ENCODE results near the gene SORL1. TPM values are rescaled to one million over a fixed set of nuclear protein-coding genes. Genes with fewer than 3 reads are reported as not detected.
A peak's percentile ranks its signal among the peaks of the same experiment; 100 is the strongest.

SORL1 gene
- polyA plus RNA-seq, 3 donors: 52.5 to 61.9 (median 59.4) TPM

GRCh38 chr11:121422675-121423074 lies 29.4 kb upstream of the SORL1 start:
- Mint-ChIP-seq H3K36me3 (peaks cover 0 to 9% of the 10 kb centered on the region in 2 donors), H3K27me3 (ENCODE audit: low read depth in 3 of 3) (peaks cover 4 to 14% (median 7%) of the 10 kb centered on the region in 3 donors), H3K4me1 (peaks cover 70% of the 10 kb centered on the region), H3K4me3 (no peak overlapping the region), H3K9me3 (peaks cover 0 to 7% (median 4%) of the 10 kb centered on the region in 7 donors), H3K27ac (peak overlapping the region in 6 of 7 donors; percentile 31 to 89 (median 76))
- Histone ChIP-seq H4K20me1 (ENCODE audit: insufficient read depth, low read length) (no peaks in the 10 kb centered on the region), H2AFZ (ENCODE audit: insufficient read depth, low read depth, low read length, poor library complexity, severe bottlenecking) (no peak overlapping the region), H3K79me2 (ENCODE audit: insufficient read depth, low read length) (no peaks in the 10 kb centered on the region), H3K4me3 (replicated peaks in 1 of 3; ENCODE audit: low read depth in 2 of 3, low read length in 3 of 3) (no peak overlapping the region), H3K9me3 (replicated peaks in 1 of 2; ENCODE audit: control insufficient read depth in 1 of 2, insufficient read depth in 1 of 2, low read length in 2 of 2) (peaks cover 0 to 4% of the 10 kb centered on the region in 2 donors), H3K4me1 (ENCODE audit: control insufficient read depth in 1 of 2, insufficient read depth in 2 of 2, low read length in 2 of 2) (peaks cover 47 to 55% of the 10 kb centered on the region in 2 donors), H3K27me3 (ENCODE audit: control insufficient read depth in 2 of 2, insufficient read depth in 2 of 2, low read length in 2 of 2) (no peaks in the 10 kb centered on the region), H3K27ac (ENCODE audit: low read depth in 1 of 2, low read length in 2 of 2) (no peak overlapping the region), H3K4me2 (replicated peaks; ENCODE audit: extremely low read depth, low read length, poor library complexity, severe bottlenecking) (no peak overlapping the region), H3K36me3 (replicated peaks in 1 of 2; ENCODE audit: control insufficient read depth in 1 of 2, insufficient read depth in 2 of 2, low read length in 2 of 2) (no peaks in the 10 kb centered on the region), H3K9ac (ENCODE audit: insufficient read depth, low read length, poor library complexity, severe bottlenecking) (no peak overlapping the region)
- 0% methylated on average over 3 of the region's 4 CpGs for WGBS (ENCODE audit: insufficient coverage)
- TF ChIP-seq CTCF (IDR thresholded peaks at IDR 0.05): no peak
- DNase-seq: peak; percentile 52 to 66 (median 61)
- intact Hi-C loops (cut with micrococcal nuclease): no loop called here

- no peak overlapping the region for H2AFZ ChIP-seq (ENCODE audit: insufficient read depth, low read depth, low read length, poor library complexity, severe bottlenecking)
- no peaks in the 10 kb centered on the region for H3K27me3 ChIP-seq (ENCODE audit: control insufficient read depth in 2 of 2, insufficient read depth in 2 of 2, low read length in 2 of 2)
- peak overlapping the region in 1 of 7 donors; percentile 51 for H3K27ac Mint-ChIP-seq
- no peak overlapping the region for H3K27ac ChIP-seq (ENCODE audit: low read depth in 1 of 2, low read length in 2 of 2)
- peaks cover 6 to 9% (median 7%) of the 10 kb centered on the region in 3 donors for H3K27me3 Mint-ChIP-seq (ENCODE audit: low read depth in 3 of 3)
- peaks cover 41 to 43% of the 10 kb centered on the region in 2 donors for H3K4me1 ChIP-seq (ENCODE audit: control insufficient read depth in 1 of 2, insufficient read depth in 2 of 2, low read length in 2 of 2)
- DNase-seq: no peak
- no peaks in the 10 kb centered on the region for H4K20me1 ChIP-seq (ENCODE audit: insufficient read depth, low read length)
- peaks cover 0 to 7% (median 4%) of the 10 kb centered on the region in 7 donors for H3K9me3 Mint-ChIP-seq
- peaks cover 0 to 4% of the 10 kb centered on the region in 2 donors for H3K9me3 ChIP-seq (replicated peaks in 1 of 2; ENCODE audit: control insufficient read depth in 1 of 2, insufficient read depth in 1 of 2, low read length in 2 of 2)
- intact Hi-C loops (cut with micrococcal nuclease): no loop called here
- no peak overlapping the region for H3K4me2 ChIP-seq (replicated peaks; ENCODE audit: extremely low read depth, low read length, poor library complexity, severe bottlenecking)
- no peak overlapping the region for H3K9ac ChIP-seq (ENCODE audit: insufficient read depth, low read length, poor library complexity, severe bottlenecking)
- no peaks in the 10 kb centered on the region for H3K36me3 ChIP-seq (replicated peaks in 1 of 2; ENCODE audit: control insufficient read depth in 1 of 2, insufficient read depth in 2 of 2, low read length in 2 of 2)
- no peak for TF ChIP-seq CTCF (IDR thresholded peaks at IDR 0.05)
- no peak overlapping the region for H3K4me3 Mint-ChIP-seq
- WGBS (ENCODE audit: insufficient coverage): 97% methylated on average over 5 of the region's 5 CpGs
- H3K36me3 Mint-ChIP-seq: peaks cover 0 to 9% of the 10 kb centered on the region in 2 donors
- H3K4me3 ChIP-seq (replicated peaks in 1 of 3; ENCODE audit: low read depth in 2 of 3, low read length in 3 of 3): no peak overlapping the region
- no peaks in the 10 kb centered on the region for H3K79me2 ChIP-seq (ENCODE audit: insufficient read depth, low read length)
- peaks cover 64% of the 10 kb centered on the region for H3K4me1 Mint-ChIP-seq
These were observed 26.3 kb upstream of the SORL1 start for GRCh38 chr11:121425828-121426227.

Data from CD14-positive monocyte (primary cell).